IMR-90 (cell line): ENCODE results near the gene POLR2J. TPM values are rescaled to one million over a fixed set of nuclear protein-coding genes. Genes with fewer than 3 reads are reported as not detected.
"Not testable (repeated sequence)": the region's sequence is repeated elsewhere in the genome, so short reads cannot be mapped to it uniquely, and the experiment has no call there.

Source experiments
- ATAC-seq: fragments of 200-7000 bp; cut with Tn5 transposase; 2 replicates; pipeline ENCODE4 v1.9.1; 2020; ENCODE audit warnings: low read depth, mild to moderate bottlenecking, moderate library complexity
- BruUV-seq: library from RNA; stranded (reverse); fragments of 400-500 nt; replicated peaks from 2 replicates; lab custom pipeline; 2021; lab: Mats Ljungman, UMichigan
- CTCF ChIA-PET: fragments of 300-600 bp; formaldehyde crosslinking; extraction: SDS; loops from one replicate; lab custom pipeline; 2021; ENCODE audit warnings: antibody characterized with exemption; lab: Yijun Ruan, JAX
- POLR2A ChIA-PET: fragments of 300-600 bp; sonication (Branson Sonifier 250); formaldehyde crosslinking; loops from one replicate; lab custom pipeline; 2022; ENCODE audit warnings: antibody characterized with exemption; ENCODE audit not compliant: unreplicated experiment; lab: Charles Lee
- DNase-seq: peaks from one replicate; pipeline ENCODE4 v3.0.0; 2013
- H2AFZ ChIP-seq: replicated peaks from 2 replicates; pipeline ENCODE3; 2013; ENCODE audit warnings: low read length, mild to moderate bottlenecking; ENCODE audit not compliant: poor library complexity
- H2AK5ac ChIP-seq: 2 replicates; pipeline ENCODE4 v1.6.1; 2013; ENCODE audit warnings: low read depth, low read length, inconsistent platforms
- H2AK9ac ChIP-seq: replicated peaks from 2 replicates; pipeline ENCODE3; 2013; ENCODE audit warnings: mild to moderate bottlenecking, low read depth, low read length, moderate library complexity; ENCODE audit not compliant: poor library complexity
- H2BK120ac ChIP-seq: 2 replicates; pipeline ENCODE4 v1.6.1; 2013; ENCODE audit warnings: low read depth, low read length, inconsistent platforms
- H2BK15ac ChIP-seq: 3 replicates; pipeline ENCODE4 v1.6.1; 2013; ENCODE audit warnings: low read depth, low read length, inconsistent platforms
- H2BK20ac ChIP-seq: 2 replicates; pipeline ENCODE4 v1.6.1; 2013; ENCODE audit warnings: low read depth, mild to moderate bottlenecking, inconsistent platforms, low read length, moderate library complexity
- H2BK5ac ChIP-seq: 2 replicates; pipeline ENCODE4 v1.6.1; 2013; ENCODE audit warnings: mild to moderate bottlenecking, low read depth, low read length, inconsistent platforms; ENCODE audit not compliant: poor library complexity, severe bottlenecking
- H3K14ac ChIP-seq: replicated peaks from 2 replicates; pipeline ENCODE4 v1.6.1; 2013; ENCODE audit warnings: low read depth, low read length, inconsistent platforms
- H3K18ac ChIP-seq: 2 replicates; pipeline ENCODE4 v1.6.1; 2013; ENCODE audit warnings: low read depth, low read length, control low read depth
- H3K23ac ChIP-seq: 2 replicates; pipeline ENCODE4 v1.6.1; 2013; ENCODE audit warnings: low read depth, low read length, inconsistent platforms
- H3K27ac ChIP-seq: 2 replicates; pipeline ENCODE4 v1.5.1; 2013; ENCODE audit warnings: mild to moderate bottlenecking, control low read depth, low read length; ENCODE audit not compliant: insufficient read depth
- H3K27me3 ChIP-seq: 2 replicates; pipeline ENCODE4 v1.6.1; 2013; ENCODE audit warnings: low read length; ENCODE audit not compliant: control insufficient read depth, insufficient read depth
- H3K36me3 ChIP-seq: 2 replicates; pipeline ENCODE4 v1.6.1; 2013; ENCODE audit warnings: low read length, mixed read lengths; ENCODE audit not compliant: control insufficient read depth, insufficient read depth
- H3K4ac ChIP-seq: 2 replicates; pipeline ENCODE4 v1.6.1; 2013; ENCODE audit warnings: low read depth, low read length, inconsistent platforms
- H3K4me1 ChIP-seq: 2 replicates; pipeline ENCODE4 v1.6.1; 2013; ENCODE audit warnings: low read length, mixed read lengths; ENCODE audit not compliant: control insufficient read depth, insufficient read depth
- H3K4me2 ChIP-seq: 2 replicates; pipeline ENCODE4 v1.6.1; 2013; ENCODE audit warnings: low read depth, mild to moderate bottlenecking, control low read depth, low read length, moderate library complexity
- H3K4me3 ChIP-seq: 2 replicates; pipeline ENCODE4 v1.5.1; 2013; ENCODE audit warnings: low read depth, mild to moderate bottlenecking, control low read depth, low read length, moderate library complexity; ENCODE audit not compliant: insufficient read depth
- H3K56ac ChIP-seq: 2 replicates; pipeline ENCODE4 v1.6.1; 2013; ENCODE audit warnings: low read length, inconsistent platforms; ENCODE audit not compliant: insufficient read depth; ENCODE audit errors: extremely low read depth
- H3K79me1 ChIP-seq, 2 experiments: 2 replicates each; pipeline ENCODE4 v1.6.1; 2013; ENCODE audit warnings: low read length in 2 of 2, inconsistent platforms in 1 of 2, low read depth in 1 of 2
- H3K9ac ChIP-seq: 2 replicates; pipeline ENCODE4 v1.6.1; 2013; ENCODE audit warnings: low read depth, low read length, control low read depth
- H3K9me1 ChIP-seq: 2 replicates; pipeline ENCODE4 v1.6.1; 2013; ENCODE audit warnings: low read length, inconsistent platforms; ENCODE audit not compliant: insufficient read depth
- H3K9me3 ChIP-seq: 2 replicates; pipeline ENCODE4 v1.6.1; 2013; ENCODE audit warnings: low read length; ENCODE audit not compliant: control insufficient read depth, insufficient read depth
- H4K20me1 ChIP-seq: 2 replicates; pipeline ENCODE4 v1.6.1; 2013; ENCODE audit warnings: low read length, inconsistent platforms; ENCODE audit not compliant: insufficient read depth
- H4K5ac ChIP-seq: 2 replicates; pipeline ENCODE4 v1.6.1; 2013; ENCODE audit warnings: mild to moderate bottlenecking, low read depth, low read length, control low read depth
- H4K8ac ChIP-seq, 2 experiments: 2 replicates each; pipeline ENCODE4 v1.6.1; 2013; ENCODE audit warnings: low read depth in 2 of 2, low read length in 2 of 2, control low read depth in 1 of 2, inconsistent platforms in 1 of 2
- H4K91ac ChIP-seq: 2 replicates; pipeline ENCODE4 v1.6.1; 2013; ENCODE audit warnings: low read depth, low read length, inconsistent platforms; ENCODE audit not compliant: insufficient read depth
- WGBS, 2 experiments: methylation state at CpG; one replicate each; pipeline versions ENCODE4 v1.1.5 to v1.1.7; 2013; ENCODE audit warnings: missing lambda C conversion rate in 2 of 2; ENCODE audit not compliant: insufficient read length in 1 of 2; ENCODE audit errors: extremely low coverage in 2 of 2; 5-methylcytosine and 5-hydroxymethylcytosine counted together
- dilution Hi-C: fragments of 300-500 bp; cut with HindIII; formaldehyde crosslinking; loops from one replicate; pipeline ENCODE4 v1.14.3; 2018; ENCODE audit warnings: low sequenced_read_pairs; ENCODE audit not compliant: unreplicated experiment
- in situ Hi-C: fragments of 300-500 bp; cut with MboI; formaldehyde crosslinking; loops from 3 replicates; pipeline ENCODE4 v1.14.3; 2019; ENCODE audit warnings: low sequenced_read_pairs, inconsistent platforms, mixed read lengths
- intact Hi-C: fragments of 100-400 bp; cut with micrococcal nuclease; formaldehyde crosslinking; loops from 2 replicates; pipeline ENCODE4 v1.10.0; 2022
- polyA plus RNA-seq, 3 experiments: library from polyadenylated mRNA; depleted of rRNA; stranded (reverse); fragments of >200 nt; gene quantifications; 2 replicates each; pipeline ENCODE4 v1.2.3, GENCODE V29; 2012; ENCODE audit warnings: low replicate concordance in 1 of 3
- total RNA-seq: library from RNA; depleted of rRNA; stranded (reverse); fragments of >200 nt; gene quantifications from 2 replicates; pipeline ENCODE4 v1.2.3, GENCODE V29; 2012

Gene POLR2J
- total and polyA plus RNA-seq, 2 of the 4 experiments (the other 2 are of a cell fraction), result 20.8 to 92.6 TPM

DNA sequence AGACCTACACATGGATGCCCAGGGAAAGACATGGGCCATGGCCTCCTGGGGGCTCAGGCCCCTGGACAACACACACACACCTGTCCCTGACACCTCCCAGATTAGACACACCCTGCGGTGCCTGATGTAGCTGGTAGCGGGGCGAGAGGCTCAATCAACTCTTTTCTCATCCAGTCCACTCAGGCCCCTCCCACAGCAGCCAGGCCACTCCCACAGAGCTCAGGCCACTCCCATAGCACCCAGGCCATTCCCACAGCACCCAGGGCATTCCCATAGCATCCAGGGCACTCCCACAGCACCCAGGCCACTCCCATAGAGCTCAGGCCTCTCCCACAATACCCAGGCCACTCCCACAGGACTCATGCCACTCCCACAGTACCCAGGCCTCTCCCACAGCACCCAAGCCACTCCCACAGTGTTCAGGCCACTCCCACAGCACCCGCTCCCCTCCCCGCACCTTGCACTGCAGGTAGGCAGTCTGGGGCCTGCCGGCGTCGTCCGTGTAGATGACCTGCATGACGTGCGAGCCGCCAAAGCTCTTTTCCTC is 11.9 kb upstream of the POLR2J start:
- H4K8ac ChIP-seq, H3K9me1 ChIP-seq, H3K14ac ChIP-seq, CTCF ChIA-PET, H3K23ac ChIP-seq, H3K27me3 ChIP-seq, H2AK9ac ChIP-seq, BruUV-seq, dilution Hi-C loops, intact Hi-C loops, H2BK20ac ChIP-seq, H2AK5ac ChIP-seq, in situ Hi-C loops, H3K56ac ChIP-seq, H4K91ac ChIP-seq, H3K18ac ChIP-seq, POLR2A ChIA-PET, H3K4me3 ChIP-seq, H3K4me2 ChIP-seq, H3K36me3 ChIP-seq, H3K27ac ChIP-seq, H3K9ac ChIP-seq, H3K79me1 ChIP-seq, H3K9me3 ChIP-seq, H2BK120ac ChIP-seq, H3K4ac ChIP-seq, DNase-seq, H3K4me1 ChIP-seq, H4K5ac ChIP-seq, H2AFZ ChIP-seq, H4K20me1 ChIP-seq, H2BK15ac ChIP-seq, H2BK5ac ChIP-seq: not testable (repeated sequence)
- peak; percentile 91 for ATAC-seq
- no CpG with 5 or more reads among the region's 12 CpGs for WGBS, 2 experiments

DNA sequence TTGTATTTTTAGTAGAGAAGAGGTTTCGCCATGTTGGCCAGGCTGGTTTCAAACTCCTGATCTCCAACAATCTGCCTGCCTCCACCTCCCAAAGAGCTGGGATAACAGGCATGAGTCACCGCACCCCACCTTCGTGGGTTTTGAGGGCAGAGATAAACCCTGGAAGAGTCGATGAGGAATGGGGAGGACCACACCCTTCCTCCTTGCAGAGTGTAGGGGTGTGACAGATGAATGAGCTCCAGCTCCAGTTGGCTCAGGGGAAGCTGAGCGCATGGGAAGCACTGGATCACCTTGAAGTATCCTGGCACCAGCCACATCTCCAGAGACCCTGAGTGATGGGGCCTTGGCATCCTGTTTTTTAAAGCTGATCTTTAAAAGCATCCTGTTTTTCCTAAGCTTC is 5.6 kb upstream of the POLR2J start:
- H3K36me3 ChIP-seq, H2AK5ac ChIP-seq, H2AFZ ChIP-seq, H2BK5ac ChIP-seq, H4K20me1 ChIP-seq, H3K27ac ChIP-seq, H3K27me3 ChIP-seq, H2AK9ac ChIP-seq, ATAC-seq, H3K23ac ChIP-seq, H2BK120ac ChIP-seq, H2BK20ac ChIP-seq, DNase-seq, H2BK15ac ChIP-seq, H3K56ac ChIP-seq, H3K9me1 ChIP-seq, CTCF ChIA-PET, H4K91ac ChIP-seq, H3K9me3 ChIP-seq, H3K18ac ChIP-seq, H3K4me1 ChIP-seq, H3K9ac ChIP-seq, dilution Hi-C loops, H3K4ac ChIP-seq, intact Hi-C loops, BruUV-seq, in situ Hi-C loops, H4K5ac ChIP-seq, POLR2A ChIA-PET, H3K14ac ChIP-seq, H3K4me2 ChIP-seq, H3K79me1 ChIP-seq, H3K4me3 ChIP-seq, H4K8ac ChIP-seq: not testable (repeated sequence)
- no CpG with 5 or more reads among the region's 5 CpGs for WGBS, 2 experiments
